ENCODE data around the gene PHACTR1. TPM values are rescaled to one million over a fixed set of nuclear protein-coding genes. Genes with fewer than 3 reads are reported as not detected.
"Not testable (repeated sequence)": the region's sequence is repeated elsewhere in the genome, so short reads cannot be mapped to it uniquely, and the experiment has no call there.

The PHACTR1 gene
- total and polyA plus RNA-seq, 2 of the 4 experiments (the other 2 are of a cell fraction) = not detected

DNA sequence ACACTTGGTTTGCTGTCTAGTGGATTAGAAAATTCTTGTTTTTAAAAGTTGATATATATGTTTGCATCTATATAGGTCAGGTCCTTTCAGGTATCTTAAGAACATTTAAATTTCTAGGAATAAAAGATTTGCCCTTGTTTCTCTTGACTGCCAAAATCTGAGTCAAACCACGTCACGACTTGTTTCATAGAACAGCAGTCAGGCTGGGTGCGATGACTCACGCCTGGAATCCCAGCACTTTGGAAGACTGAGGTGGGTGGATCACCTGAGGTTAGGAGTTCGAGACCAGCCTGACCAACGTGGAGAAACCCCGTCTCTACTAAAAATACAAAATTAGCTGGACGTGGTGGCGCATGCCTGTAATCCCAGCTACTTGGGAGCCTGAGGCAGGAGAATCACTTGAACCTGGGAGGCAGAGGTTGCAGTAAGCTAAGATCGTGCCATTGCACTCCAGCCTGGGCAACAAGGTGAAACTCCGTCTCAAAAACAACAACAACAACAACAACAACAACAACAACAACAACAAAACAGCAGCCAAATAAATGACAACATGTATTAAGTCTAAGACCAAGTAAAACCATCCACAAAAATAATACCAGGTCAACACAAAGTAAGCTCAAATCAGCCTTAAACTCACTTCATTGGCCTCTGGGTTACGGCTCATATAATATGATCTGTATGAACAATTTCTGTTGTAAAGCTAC lies 46.3 kb downstream of the PHACTR1 start:
- H3K4me3 ChIP-seq (ENCODE audit: insufficient read depth, low read depth, low read length); H3K27ac ChIP-seq (ENCODE audit: insufficient read depth, low read length); DNase-seq; H3K9me1 ChIP-seq (ENCODE audit: insufficient read depth, low read length); BruUV-seq (replicated peaks); H3K27me3 ChIP-seq (ENCODE audit: control insufficient read depth, insufficient read depth, low read length); H4K5ac ChIP-seq (ENCODE audit: low read depth, low read length); H3K14ac ChIP-seq (replicated peaks; ENCODE audit: low read depth, low read length); POLR2A ChIA-PET (ENCODE audit: unreplicated experiment); H2BK20ac ChIP-seq (ENCODE audit: low read depth, low read length); in situ Hi-C loops (cut with MboI; ENCODE audit: low sequenced_read_pairs); H2BK5ac ChIP-seq (ENCODE audit: low read depth, low read length, poor library complexity, severe bottlenecking); H3K4me2 ChIP-seq (ENCODE audit: low read depth, low read length); H3K9ac ChIP-seq (ENCODE audit: low read depth, low read length); H2AK5ac ChIP-seq (ENCODE audit: low read depth, low read length); H3K4me1 ChIP-seq (ENCODE audit: control insufficient read depth, insufficient read depth, low read length); H4K91ac ChIP-seq (ENCODE audit: insufficient read depth, low read depth, low read length); H4K8ac ChIP-seq (ENCODE audit: low read depth in 2 of 2, low read length in 2 of 2); H3K23ac ChIP-seq (ENCODE audit: low read depth, low read length); H2BK15ac ChIP-seq (ENCODE audit: low read depth, low read length); H4K20me1 ChIP-seq (ENCODE audit: insufficient read depth, low read length); H3K56ac ChIP-seq (ENCODE audit: extremely low read depth, insufficient read depth, low read length); H2AK9ac ChIP-seq (replicated peaks; ENCODE audit: low read depth, low read length, poor library complexity); H3K9me3 ChIP-seq (ENCODE audit: control insufficient read depth, insufficient read depth, low read length); CTCF ChIA-PET; H2BK120ac ChIP-seq (ENCODE audit: low read depth, low read length); intact Hi-C loops (cut with micrococcal nuclease); H3K4ac ChIP-seq (ENCODE audit: low read depth, low read length); dilution Hi-C loops (cut with HindIII; ENCODE audit: low sequenced_read_pairs, unreplicated experiment); H2AFZ ChIP-seq (replicated peaks; ENCODE audit: low read length, poor library complexity); H3K18ac ChIP-seq (ENCODE audit: low read depth, low read length); H3K79me1 ChIP-seq (ENCODE audit: low read depth in 1 of 2, low read length in 2 of 2); ATAC-seq (ENCODE audit: low read depth); H3K36me3 ChIP-seq (ENCODE audit: control insufficient read depth, insufficient read depth, low read length): not testable (repeated sequence)
- no CpG with 5 or more reads among the region's 12 CpGs for WGBS, 2 experiments (ENCODE audit: extremely low coverage in 2 of 2, insufficient read length in 1 of 2)
